ENCODE data around the gene PRSS22. TPM values are rescaled to one million over a fixed set of nuclear protein-coding genes. Genes with fewer than 3 reads are reported as not detected.

Gene PRSS22
- total and polyA plus RNA-seq, 2 donors = 0.42 to 4.1 TPM

GRCh38 chr16:2867661-2867986 lies 9.7 kb upstream of the PRSS22 start:
- H3K4me3 ChIP-seq (ENCODE audit: low read length in 2 of 2) = peak overlapping the region; percentile 63 to 64
- 67% methylated on average over 8 of the region's 8 CpGs for WGBS
- H3K27ac ChIP-seq (ENCODE audit: low read depth in 1 of 2, low read length in 1 of 2) = peak overlapping the region in 1 of 2 donors; percentile 74

GRCh38 chr16:2866431-2866830 lies 8.5 kb upstream of the PRSS22 start:
- 84% methylated on average over 4 of the region's 4 CpGs for WGBS
- peaks cover 0 to 6% of the 10 kb centered on the region in 2 donors for H3K9me3 ChIP-seq (ENCODE audit: control insufficient read depth in 2 of 2, insufficient read depth in 1 of 2, low read length in 1 of 2)
- peaks cover 6 to 35% of the 10 kb centered on the region in 2 donors for H3K27me3 ChIP-seq (ENCODE audit: control insufficient read depth in 2 of 2, insufficient read depth in 1 of 2, low read length in 1 of 2)
- no peak overlapping the region for H3K4me3 ChIP-seq (ENCODE audit: low read length in 2 of 2)
- peaks cover 6 to 11% of the 10 kb centered on the region in 2 donors for H3K4me1 ChIP-seq (ENCODE audit: control insufficient read depth in 2 of 2, insufficient read depth in 2 of 2, low read length in 2 of 2)
- H3K27ac ChIP-seq (ENCODE audit: low read depth in 1 of 2, low read length in 1 of 2) = no peak overlapping the region
- no peaks in the 10 kb centered on the region for H3K36me3 ChIP-seq (ENCODE audit: control insufficient read depth in 2 of 2, insufficient read depth in 2 of 2, low read length in 1 of 2)
- DNase-seq (ENCODE audit: low read depth in 6 of 9, low spot score in 9 of 9) = no peak

More at GRCh38 chr16:2867661-2867986, 9.7 kb upstream of the PRSS22 start:
- DNase-seq (ENCODE audit: low read depth in 6 of 9, low spot score in 9 of 9) = no peak
- Histone ChIP-seq H3K27me3 (ENCODE audit: control insufficient read depth in 2 of 2, insufficient read depth in 1 of 2, low read length in 1 of 2) (peaks cover 6 to 40% of the 10 kb centered on the region in 2 donors), H3K4me1 (ENCODE audit: control insufficient read depth in 2 of 2, insufficient read depth in 2 of 2, low read length in 2 of 2) (peaks cover 6 to 11% of the 10 kb centered on the region in 2 donors), H3K9me3 (ENCODE audit: control insufficient read depth in 2 of 2, insufficient read depth in 1 of 2, low read length in 1 of 2) (peaks cover 0 to 6% of the 10 kb centered on the region in 2 donors), H3K36me3 (ENCODE audit: control insufficient read depth in 2 of 2, insufficient read depth in 2 of 2, low read length in 1 of 2) (no peaks in the 10 kb centered on the region)

- Histone ChIP-seq H3K27me3 (ENCODE audit: control insufficient read depth in 2 of 2, insufficient read depth in 1 of 2, low read length in 1 of 2) (peaks cover 6 to 41% of the 10 kb centered on the region in 2 donors), H3K4me1 (ENCODE audit: control insufficient read depth in 2 of 2, insufficient read depth in 2 of 2, low read length in 2 of 2) (peaks cover 6 to 11% of the 10 kb centered on the region in 2 donors), H3K36me3 (ENCODE audit: control insufficient read depth in 2 of 2, insufficient read depth in 2 of 2, low read length in 1 of 2) (no peaks in the 10 kb centered on the region), H3K4me3 (ENCODE audit: low read length in 2 of 2) (no peak overlapping the region), H3K9me3 (ENCODE audit: control insufficient read depth in 2 of 2, insufficient read depth in 1 of 2, low read length in 1 of 2) (peaks cover 0 to 11% of the 10 kb centered on the region in 2 donors), H3K27ac (ENCODE audit: low read depth in 1 of 2, low read length in 1 of 2) (no peak overlapping the region)
- no peak for DNase-seq (ENCODE audit: low read depth in 6 of 9, low spot score in 9 of 9)
- WGBS = 93% methylated on average over 4 of the region's 4 CpGs
These were observed 7.7 kb upstream of the PRSS22 start for GRCh38 chr16:2865651-2866050.

GRCh38 chr16:2860826-2861567 lies 3.0 kb upstream of the PRSS22 start:
- DNase-seq (ENCODE audit: low read depth in 6 of 9, low spot score in 9 of 9) = no peak
- Histone ChIP-seq H3K36me3 (ENCODE audit: control insufficient read depth in 2 of 2, insufficient read depth in 2 of 2, low read length in 1 of 2) (no peaks in the 10 kb centered on the region), H3K9me3 (ENCODE audit: control insufficient read depth in 2 of 2, insufficient read depth in 1 of 2, low read length in 1 of 2) (peaks cover 0 to 8% of the 10 kb centered on the region in 2 donors)

GRCh38 chr16:2859686-2860265 lies 1.8 kb upstream of the PRSS22 start:
- H3K27ac ChIP-seq (ENCODE audit: low read depth in 1 of 2, low read length in 1 of 2) = no peak overlapping the region
- no peak for DNase-seq (ENCODE audit: low read depth in 6 of 9, low spot score in 9 of 9)
- 86% methylated on average over 10 of the region's 10 CpGs for WGBS

More at GRCh38 chr16:2860826-2861567, 3.0 kb upstream of the PRSS22 start:
- Histone ChIP-seq H3K4me1 (ENCODE audit: control insufficient read depth in 2 of 2, insufficient read depth in 2 of 2, low read length in 2 of 2) (no peaks in the 10 kb centered on the region), H3K27ac (ENCODE audit: low read depth in 1 of 2, low read length in 1 of 2) (no peak overlapping the region), H3K27me3 (ENCODE audit: control insufficient read depth in 2 of 2, insufficient read depth in 1 of 2, low read length in 1 of 2) (peaks cover 18 to 64% of the 10 kb centered on the region in 2 donors), H3K4me3 (ENCODE audit: low read length in 2 of 2) (no peak overlapping the region)
- WGBS = 76% methylated on average over 8 of the region's 8 CpGs

GRCh38 chr16:2858245-2859025 lies 465 bp upstream of the PRSS22 start:
- H3K27ac ChIP-seq (ENCODE audit: low read depth in 1 of 2, low read length in 1 of 2) = peak overlapping the region in 1 of 2 donors; percentile 21
- H3K4me3 ChIP-seq (ENCODE audit: low read length in 2 of 2) = no peak overlapping the region
- peaks cover 0 to 19% of the 10 kb centered on the region in 2 donors for H3K9me3 ChIP-seq (ENCODE audit: control insufficient read depth in 2 of 2, insufficient read depth in 1 of 2, low read length in 1 of 2)
- WGBS = 17% methylated on average over 23 of the region's 23 CpGs
- no peak for DNase-seq (ENCODE audit: low read depth in 6 of 9, low spot score in 9 of 9)
- H3K4me1 ChIP-seq (ENCODE audit: control insufficient read depth in 2 of 2, insufficient read depth in 2 of 2, low read length in 2 of 2) = no peaks in the 10 kb centered on the region
- no peaks in the 10 kb centered on the region for H3K36me3 ChIP-seq (ENCODE audit: control insufficient read depth in 2 of 2, insufficient read depth in 2 of 2, low read length in 1 of 2)
- H3K27me3 ChIP-seq (ENCODE audit: control insufficient read depth in 2 of 2, insufficient read depth in 1 of 2, low read length in 1 of 2) = peaks cover 15 to 55% of the 10 kb centered on the region in 2 donors

More at GRCh38 chr16:2859686-2860265, 1.8 kb upstream of the PRSS22 start:
- no peaks in the 10 kb centered on the region for H3K36me3 ChIP-seq (ENCODE audit: control insufficient read depth in 2 of 2, insufficient read depth in 2 of 2, low read length in 1 of 2)
- H3K9me3 ChIP-seq (ENCODE audit: control insufficient read depth in 2 of 2, insufficient read depth in 1 of 2, low read length in 1 of 2) = peaks cover 0 to 12% of the 10 kb centered on the region in 2 donors
- no peak overlapping the region for H3K4me3 ChIP-seq (ENCODE audit: low read length in 2 of 2)
- H3K27me3 ChIP-seq (ENCODE audit: control insufficient read depth in 2 of 2, insufficient read depth in 1 of 2, low read length in 1 of 2) = peaks cover 18 to 59% of the 10 kb centered on the region in 2 donors
- H3K4me1 ChIP-seq (ENCODE audit: control insufficient read depth in 2 of 2, insufficient read depth in 2 of 2, low read length in 2 of 2) = no peaks in the 10 kb centered on the region

GRCh38 chr16:2856686-2857450 lies 1.1 kb downstream of the PRSS22 start:
- WGBS = 89% methylated on average over 24 of the region's 24 CpGs
- no peak overlapping the region for H3K27ac ChIP-seq (ENCODE audit: low read depth in 1 of 2, low read length in 1 of 2)
- no peak overlapping the region for H3K4me3 ChIP-seq (ENCODE audit: low read length in 2 of 2)
- no peak for DNase-seq (ENCODE audit: low read depth in 6 of 9, low spot score in 9 of 9)
- H3K27me3 ChIP-seq (ENCODE audit: control insufficient read depth in 2 of 2, insufficient read depth in 1 of 2, low read length in 1 of 2) = peaks cover 15 to 66% of the 10 kb centered on the region in 2 donors
- H3K4me1 ChIP-seq (ENCODE audit: control insufficient read depth in 2 of 2, insufficient read depth in 2 of 2, low read length in 2 of 2) = no peaks in the 10 kb centered on the region
- H3K36me3 ChIP-seq (ENCODE audit: control insufficient read depth in 2 of 2, insufficient read depth in 2 of 2, low read length in 1 of 2) = no peaks in the 10 kb centered on the region
- peaks cover 0 to 30% of the 10 kb centered on the region in 2 donors for H3K9me3 ChIP-seq (ENCODE audit: control insufficient read depth in 2 of 2, insufficient read depth in 1 of 2, low read length in 1 of 2)

GRCh38 chr16:2856061-2856670 lies 1.8 kb downstream of the PRSS22 start:
- Histone ChIP-seq H3K9me3 (ENCODE audit: control insufficient read depth in 2 of 2, insufficient read depth in 1 of 2, low read length in 1 of 2) (peaks cover 0 to 32% of the 10 kb centered on the region in 2 donors), H3K4me3 (ENCODE audit: low read length in 2 of 2) (no peak overlapping the region), H3K4me1 (ENCODE audit: control insufficient read depth in 2 of 2, insufficient read depth in 2 of 2, low read length in 2 of 2) (no peaks in the 10 kb centered on the region), H3K27me3 (ENCODE audit: control insufficient read depth in 2 of 2, insufficient read depth in 1 of 2, low read length in 1 of 2) (peaks cover 15 to 67% of the 10 kb centered on the region in 2 donors), H3K27ac (ENCODE audit: low read depth in 1 of 2, low read length in 1 of 2) (no peak overlapping the region), H3K36me3 (ENCODE audit: control insufficient read depth in 2 of 2, insufficient read depth in 2 of 2, low read length in 1 of 2) (no peaks in the 10 kb centered on the region)
- WGBS = 92% methylated on average over 14 of the region's 14 CpGs
- DNase-seq (ENCODE audit: low read depth in 6 of 9, low spot score in 9 of 9) = no peak

Data from thymus (tissue), 11 donors.